Activated CD8-positive, alpha-beta memory T cell treated with anti-CD3 and anti-CD28 coated beads for 36 hours (primary cell): Measurements from ENCODE around the gene BRD3OS. TPM values are rescaled to one million over a fixed set of nuclear protein-coding genes. Genes with fewer than 3 reads are reported as not detected.

Experiments used
- CTCF ChIA-PET: fragments of 350-600 bp; sonication (Branson Sonifier 250); formaldehyde crosslinking; loops from one replicate; lab custom pipeline; 2021; ENCODE audit warnings: antibody characterized with exemption; lab: Charles Lee
- POLR2A ChIA-PET: fragments of 350-600 bp; sonication (Branson Sonifier 250); formaldehyde crosslinking; loops from one replicate; lab custom pipeline; 2021; ENCODE audit warnings: antibody characterized with exemption; lab: Charles Lee
- total RNA-seq, 2 experiments: library from RNA; stranded (reverse); gene quantifications; one replicate each; pipeline ENCODE4 v1.2.3, GENCODE V29; 2021

Gene BRD3OS
- total RNA-seq, 2 experiments from 2014 or later: 16.4 to 16.7 TPM

DNA sequence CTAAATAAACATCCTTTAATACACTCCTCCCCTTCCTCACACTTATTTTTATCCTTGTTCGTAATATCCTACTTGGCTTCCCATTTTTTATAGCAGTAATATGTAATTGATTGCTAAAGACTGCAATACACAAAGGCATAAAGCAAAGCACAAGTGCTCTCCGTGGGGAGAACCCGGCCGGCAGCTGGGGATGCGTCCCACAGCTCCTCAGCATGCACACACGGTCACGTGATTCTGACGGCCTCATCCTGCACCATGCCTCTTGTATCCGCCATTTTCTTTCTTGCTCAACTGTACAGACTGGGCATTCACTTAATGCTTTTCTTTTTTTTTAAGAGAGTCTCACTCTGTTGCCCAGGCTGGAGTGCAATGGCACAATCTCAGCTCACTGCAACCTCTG, 2.8 kb downstream of the BRD3OS start:
- ChIA-PET CTCF (interaction anchor here (1.6 kb wide), 1 partner anchor 34 kb away, joined by 8 read pairs; no protein-coding TSS in a partner anchor), POLR2A (no interaction called here)

DNA sequence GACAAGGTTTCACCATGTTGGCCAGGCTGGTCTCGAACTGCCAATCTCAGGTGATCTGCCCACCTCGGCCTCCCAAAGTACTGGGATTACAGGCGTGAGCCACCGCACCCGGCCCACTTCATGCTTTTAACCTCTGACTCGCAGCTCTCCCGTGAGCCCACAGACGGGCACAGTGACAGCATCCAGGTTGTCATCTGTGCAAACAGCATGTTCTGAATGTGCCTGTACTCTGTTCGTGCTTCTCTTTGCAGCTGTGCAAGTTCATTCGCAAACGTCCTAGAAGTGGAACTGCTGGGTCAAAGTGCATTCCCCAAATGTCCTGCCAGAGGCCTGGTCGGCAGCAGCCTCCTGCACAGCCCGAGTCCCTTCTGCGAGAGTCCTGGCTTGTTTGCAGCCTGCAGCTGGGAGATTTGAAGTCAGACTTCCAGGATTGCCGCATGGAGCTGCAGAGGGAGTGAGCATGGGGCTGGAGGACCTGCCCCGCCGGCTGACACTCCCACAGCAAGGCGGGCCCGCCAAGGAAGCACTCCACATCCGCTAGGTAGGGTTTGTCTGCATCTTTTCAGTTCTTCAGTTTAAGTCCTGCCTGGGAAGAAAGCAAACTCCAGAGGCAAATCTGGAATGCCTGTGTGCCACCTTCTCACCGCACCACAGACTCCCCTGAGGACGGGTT, 3.4 kb downstream of the BRD3OS start:
- ChIA-PET CTCF (no interaction called here), POLR2A (no interaction called here)

DNA sequence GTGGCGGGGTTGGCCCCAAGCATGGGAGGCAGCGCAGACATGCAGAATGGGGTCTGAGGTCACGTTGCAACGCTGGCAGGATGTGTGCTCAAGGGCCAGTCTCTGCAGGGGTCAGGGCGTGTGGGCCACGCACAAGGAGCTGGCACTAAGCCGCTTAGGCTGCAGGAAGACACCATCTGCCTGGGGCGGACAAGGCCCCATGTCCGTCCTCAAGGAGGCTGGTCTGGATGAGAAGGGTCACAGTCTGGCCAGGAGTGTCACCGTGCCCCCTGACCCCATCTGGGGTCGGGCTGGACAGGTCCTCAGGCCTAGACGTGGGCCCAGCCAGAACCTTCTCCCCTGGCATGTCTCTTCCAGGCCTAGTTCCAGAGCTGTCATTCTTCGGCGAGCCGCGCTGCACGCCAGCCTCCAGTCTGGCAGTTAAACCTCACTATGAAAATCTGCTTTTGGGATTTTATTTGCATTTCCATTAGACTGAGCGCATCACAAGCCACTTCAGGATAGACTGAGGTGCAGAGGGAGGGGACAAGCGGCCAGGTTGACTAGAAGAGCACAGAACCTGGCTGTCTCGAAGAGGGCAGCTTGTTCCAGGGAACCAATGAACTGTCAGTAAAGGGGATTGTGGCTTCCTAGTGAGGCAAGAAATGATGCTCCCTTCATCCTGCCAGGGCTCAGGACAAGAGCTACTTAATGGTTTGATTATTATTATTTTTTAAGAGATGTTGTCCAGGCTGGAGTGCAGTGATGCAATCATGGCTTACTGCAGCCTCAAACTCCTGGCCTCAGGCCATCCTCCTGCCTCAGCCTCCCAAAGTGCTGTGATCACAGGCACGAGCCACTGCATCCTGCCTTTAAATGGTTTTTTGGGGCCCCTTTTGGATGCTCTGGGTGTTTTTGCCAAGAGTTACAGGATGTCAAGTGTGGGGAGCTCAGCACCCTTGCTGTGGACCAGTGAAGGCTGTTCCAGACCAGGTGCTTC, 4.3 kb downstream of the BRD3OS start:
- CTCF ChIA-PET: interaction anchor here (0.7 kb wide), 1 partner anchor 78 kb away, joined by 3 read pairs; no protein-coding TSS in a partner anchor
- POLR2A ChIA-PET: no interaction called here

DNA sequence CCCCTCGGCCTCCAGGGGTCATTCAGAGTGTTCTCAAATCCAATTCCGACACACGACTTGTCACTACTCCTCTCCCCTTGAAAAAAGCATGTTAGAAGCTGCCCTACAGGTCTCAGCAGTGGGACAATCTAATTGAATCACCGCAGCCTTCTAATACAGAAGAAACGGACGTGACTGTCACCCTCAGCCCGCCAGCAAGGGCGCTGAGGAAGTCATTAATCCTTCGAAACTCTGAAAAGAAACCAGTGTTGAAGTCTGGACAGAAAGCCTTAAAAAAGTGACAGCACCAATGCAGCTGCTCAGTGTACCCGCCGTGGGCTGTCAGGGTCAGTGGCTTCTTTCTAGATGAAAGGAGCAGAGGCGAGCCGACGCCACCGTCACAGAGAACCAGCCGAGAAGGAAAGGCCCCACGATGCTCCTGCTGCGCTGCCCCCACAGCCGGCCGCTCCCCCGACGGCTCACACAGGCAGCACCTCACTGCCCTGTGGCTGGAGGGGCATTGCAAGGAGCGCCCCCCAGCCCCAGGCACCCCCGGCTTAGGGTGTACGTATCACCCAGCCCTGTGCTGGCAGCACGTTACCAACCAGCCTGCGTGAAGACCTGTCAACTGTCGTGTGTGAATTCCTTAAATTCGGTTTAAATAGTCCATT, 5.7 kb downstream of the BRD3OS start:
- POLR2A ChIA-PET: no interaction called here
- CTCF ChIA-PET: no interaction called here

DNA sequence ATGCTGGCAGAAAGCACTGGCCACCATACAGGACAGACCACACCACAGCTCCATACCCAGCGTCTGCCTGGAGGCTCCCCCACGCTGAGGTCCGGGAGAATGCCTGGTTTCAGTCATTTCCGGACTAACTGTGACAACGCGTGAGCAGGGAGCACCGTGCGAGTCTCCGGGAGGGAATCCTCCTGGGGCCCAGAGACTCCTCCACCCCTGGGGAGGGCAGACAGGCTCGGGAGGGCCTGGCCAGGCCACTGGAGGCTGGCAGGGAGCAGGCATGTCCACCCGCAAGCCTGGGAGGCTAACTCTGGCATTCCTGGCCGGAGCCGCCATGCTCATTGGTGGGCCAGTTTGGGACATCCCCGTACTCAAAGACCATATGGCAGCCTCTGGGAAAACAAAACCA, 6.5 kb downstream of the BRD3OS start:
- POLR2A ChIA-PET: no interaction called here
- CTCF ChIA-PET: no interaction called here

DNA sequence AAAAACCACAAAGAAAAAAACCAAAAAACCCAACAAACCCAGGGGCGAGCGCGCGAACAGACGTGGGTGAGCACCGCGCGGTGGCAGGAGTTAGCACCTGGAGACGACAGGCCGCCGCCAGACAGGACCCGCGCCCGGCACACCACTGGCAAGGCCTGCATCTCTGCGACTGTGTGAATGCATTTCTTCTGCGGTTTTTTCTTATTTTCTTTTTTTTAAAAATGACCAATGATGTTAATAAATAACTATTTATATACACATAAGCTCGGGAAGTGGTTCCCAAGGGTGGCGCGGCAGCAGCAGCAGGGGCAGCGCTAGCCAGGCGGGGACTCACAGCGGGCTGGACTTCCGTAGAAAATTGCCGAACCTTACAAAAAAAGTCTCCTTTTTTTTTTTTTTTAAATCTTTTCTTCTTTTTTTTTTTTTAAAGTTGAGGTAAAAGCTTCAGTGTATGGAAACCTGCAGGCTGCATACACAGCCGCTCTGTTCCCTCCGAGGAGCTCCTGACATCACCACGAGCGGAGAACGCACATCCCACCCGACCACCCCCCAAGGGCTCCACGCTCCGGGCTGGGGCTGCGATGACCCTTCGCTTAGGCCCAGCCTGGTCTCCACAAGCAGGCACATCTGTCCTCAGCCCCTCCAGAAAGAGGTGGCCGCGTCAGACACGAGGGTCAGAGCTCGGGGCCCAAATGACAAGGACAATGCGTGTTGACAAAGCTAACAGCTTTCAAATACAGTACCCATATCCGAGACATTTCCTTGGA, 7.4 kb downstream of the BRD3OS start:
- CTCF ChIA-PET: interaction anchor here (0.7 kb wide), 1 partner anchor 39 kb away, joined by 3 read pairs; no protein-coding TSS in a partner anchor
- POLR2A ChIA-PET: interaction anchor here (0.5 to 0.7 kb wide), 3 partner anchors 19 to 651 kb away, joined by 3 to 5 read pairs (median 4); no protein-coding TSS in a partner anchor

DNA sequence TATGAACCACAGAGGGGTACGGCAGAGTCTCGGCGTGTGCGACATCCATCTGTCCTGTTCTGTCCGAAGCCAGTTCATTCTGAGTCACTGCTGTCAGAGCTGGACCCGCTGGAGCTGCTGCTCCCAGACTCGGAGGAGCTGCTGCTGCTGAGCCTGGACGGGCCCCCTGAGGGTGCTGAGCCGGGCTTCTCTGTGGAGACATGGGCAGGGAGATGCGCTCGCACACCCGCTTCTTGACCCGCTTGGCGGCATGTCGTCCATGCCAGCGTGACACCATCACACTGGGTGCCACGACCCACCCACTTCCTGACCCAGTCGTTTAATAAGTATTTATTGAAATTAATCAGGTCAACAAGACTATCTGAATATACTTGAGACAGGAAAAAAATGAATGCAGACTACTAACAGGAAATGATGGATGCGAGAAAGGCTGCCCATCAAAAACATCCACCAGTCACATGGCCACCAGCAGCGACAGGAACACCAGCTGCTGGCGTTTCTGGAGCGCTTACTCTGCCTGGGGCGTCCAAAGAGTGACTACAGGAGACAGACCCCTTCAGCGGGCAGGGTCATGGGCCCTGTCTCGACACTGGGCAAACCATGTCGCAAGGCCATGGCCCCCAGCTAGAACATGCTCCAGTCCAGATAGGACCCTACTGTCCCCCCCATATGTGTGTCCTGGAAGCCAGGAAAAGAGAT, 8.4 kb downstream of the BRD3OS start:
- ChIA-PET CTCF (no interaction called here), POLR2A (interaction anchor here (0.5 kb wide), 1 partner anchor 18 kb away, joined by 3 read pairs; no protein-coding TSS in a partner anchor)

DNA sequence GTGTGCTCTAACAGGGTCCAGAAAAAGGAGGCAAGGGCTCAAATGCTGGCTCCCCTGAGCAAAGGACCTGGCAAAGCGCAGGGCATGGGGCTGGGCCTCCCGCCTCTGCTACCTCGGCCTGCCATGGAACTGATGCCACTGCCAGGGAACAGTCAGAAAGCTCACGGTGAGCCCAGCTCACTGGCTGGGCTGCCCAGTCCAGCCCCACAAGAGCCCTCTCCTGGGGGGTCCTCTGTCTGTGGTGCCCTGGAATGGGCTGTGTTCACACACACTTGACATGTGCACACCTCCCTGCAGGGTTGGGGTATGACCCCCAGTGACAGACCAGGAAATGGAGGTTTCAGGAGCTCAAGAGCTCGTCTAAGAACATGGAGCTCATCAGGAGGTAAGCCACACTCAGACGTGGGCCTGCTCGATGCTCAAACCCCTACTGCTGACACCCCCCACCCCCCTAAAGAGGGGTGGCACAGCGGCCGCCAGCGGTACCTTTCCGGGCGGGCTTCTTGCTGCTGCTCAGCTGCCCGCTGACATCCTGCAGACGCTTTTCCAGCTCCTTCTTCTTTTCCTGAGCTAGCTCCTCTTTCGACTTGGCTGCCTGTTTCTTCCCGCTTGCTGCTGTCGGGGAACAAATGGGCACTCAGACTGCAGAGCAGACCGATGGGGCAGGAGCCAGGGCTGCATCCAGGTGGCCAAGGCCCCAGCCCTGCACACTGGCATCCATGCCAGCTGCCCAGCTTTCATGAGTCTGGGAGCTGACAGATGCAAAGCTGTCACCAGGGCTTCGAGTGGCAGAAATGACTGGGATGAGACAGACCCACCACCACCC, 9.1 kb downstream of the BRD3OS start:
- CTCF ChIA-PET: no interaction called here

DNA sequence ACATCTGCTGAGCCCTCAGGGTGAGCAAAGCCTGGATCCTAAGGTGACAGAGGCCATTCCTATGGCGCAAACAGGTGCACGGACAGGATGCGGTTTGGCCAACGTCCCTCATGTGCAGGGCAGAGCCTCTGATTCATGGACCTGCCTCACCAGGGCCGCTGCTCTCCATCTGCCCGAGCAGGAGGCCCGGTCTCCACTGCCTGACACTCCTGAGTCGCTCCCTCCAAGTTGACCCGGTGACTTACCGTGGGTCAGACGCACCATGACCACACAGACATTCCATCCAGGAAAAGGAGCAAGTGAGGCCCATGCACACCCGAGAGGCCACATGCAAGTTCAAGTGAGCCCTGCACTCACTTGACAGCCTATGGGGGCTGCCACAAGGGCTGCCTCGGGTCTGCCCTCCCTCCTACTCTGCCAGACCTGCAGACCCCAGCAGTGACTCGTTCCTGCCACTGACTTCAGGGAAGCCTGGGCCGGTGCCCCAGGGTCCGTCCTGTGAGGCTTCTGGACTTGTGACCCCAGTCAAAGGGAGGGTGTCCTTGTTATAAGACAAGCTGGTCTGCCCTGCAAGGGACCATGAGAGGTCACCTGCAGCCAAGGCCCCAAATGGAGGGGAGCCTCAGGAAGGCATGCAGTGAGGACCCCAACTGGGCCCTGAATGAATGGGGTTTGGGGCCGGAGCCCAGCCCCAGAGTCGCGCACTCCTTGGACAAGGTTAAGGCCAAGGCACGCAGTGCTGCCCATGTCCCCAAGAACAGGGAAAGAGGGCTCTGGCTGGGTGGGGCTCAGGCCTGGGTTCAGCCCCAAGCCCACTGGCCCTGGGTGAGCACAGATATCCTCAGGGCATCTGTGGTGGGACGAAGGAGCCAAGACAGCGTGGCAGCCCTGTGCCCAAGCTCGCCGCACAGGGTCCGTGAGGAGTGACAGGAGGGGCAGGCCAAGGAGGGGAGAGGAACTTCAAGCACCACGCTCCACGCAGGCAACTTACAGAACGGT, 10.1 kb downstream of the BRD3OS start:
- ChIA-PET CTCF (no interaction called here), POLR2A (no interaction called here)

More for the DNA sequence above, 9.1 kb downstream of the BRD3OS start:
- POLR2A ChIA-PET: no interaction called here

DNA sequence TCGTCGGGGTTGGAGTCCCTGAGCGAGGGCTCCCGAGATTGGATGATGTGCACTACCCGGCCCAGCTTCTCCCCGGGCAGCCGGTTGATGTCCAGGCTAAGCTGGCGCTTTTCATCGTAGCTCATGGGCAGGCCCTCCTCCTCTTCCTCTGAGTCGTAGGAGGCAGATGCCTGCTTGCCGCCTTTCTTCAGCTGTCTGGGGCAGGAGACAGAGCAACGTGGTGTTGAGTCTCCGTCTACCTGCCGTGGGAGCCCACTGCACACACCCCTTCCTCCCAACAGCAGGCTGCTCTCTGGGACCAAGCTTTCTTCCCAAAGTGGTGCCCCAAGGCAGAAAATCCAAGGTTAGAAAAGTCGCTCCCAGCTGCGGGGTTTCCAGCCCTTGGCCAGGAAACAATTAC, 10.8 kb downstream of the BRD3OS start:
- POLR2A ChIA-PET: no interaction called here
- CTCF ChIA-PET: no interaction called here

DNA sequence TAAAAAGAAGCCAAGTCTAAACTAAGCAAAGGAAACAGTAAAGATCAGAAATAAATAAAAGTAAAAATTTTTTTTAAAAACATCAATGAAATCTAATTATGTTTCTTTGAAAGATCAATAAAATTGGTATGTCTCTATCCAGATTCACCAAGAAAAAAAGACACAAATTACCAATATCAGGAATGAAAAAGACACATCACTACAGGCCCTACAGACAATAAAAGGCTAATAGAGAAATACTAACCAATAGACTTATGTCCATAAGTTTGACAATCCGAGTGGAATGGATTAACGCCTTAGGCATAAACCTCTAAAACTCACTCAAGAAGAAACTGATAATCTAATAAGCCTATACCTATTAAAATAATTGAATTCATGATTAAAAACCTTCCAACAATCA, 12.4 kb downstream of the BRD3OS start:
- ChIA-PET CTCF (no interaction called here), POLR2A (no interaction called here)

DNA sequence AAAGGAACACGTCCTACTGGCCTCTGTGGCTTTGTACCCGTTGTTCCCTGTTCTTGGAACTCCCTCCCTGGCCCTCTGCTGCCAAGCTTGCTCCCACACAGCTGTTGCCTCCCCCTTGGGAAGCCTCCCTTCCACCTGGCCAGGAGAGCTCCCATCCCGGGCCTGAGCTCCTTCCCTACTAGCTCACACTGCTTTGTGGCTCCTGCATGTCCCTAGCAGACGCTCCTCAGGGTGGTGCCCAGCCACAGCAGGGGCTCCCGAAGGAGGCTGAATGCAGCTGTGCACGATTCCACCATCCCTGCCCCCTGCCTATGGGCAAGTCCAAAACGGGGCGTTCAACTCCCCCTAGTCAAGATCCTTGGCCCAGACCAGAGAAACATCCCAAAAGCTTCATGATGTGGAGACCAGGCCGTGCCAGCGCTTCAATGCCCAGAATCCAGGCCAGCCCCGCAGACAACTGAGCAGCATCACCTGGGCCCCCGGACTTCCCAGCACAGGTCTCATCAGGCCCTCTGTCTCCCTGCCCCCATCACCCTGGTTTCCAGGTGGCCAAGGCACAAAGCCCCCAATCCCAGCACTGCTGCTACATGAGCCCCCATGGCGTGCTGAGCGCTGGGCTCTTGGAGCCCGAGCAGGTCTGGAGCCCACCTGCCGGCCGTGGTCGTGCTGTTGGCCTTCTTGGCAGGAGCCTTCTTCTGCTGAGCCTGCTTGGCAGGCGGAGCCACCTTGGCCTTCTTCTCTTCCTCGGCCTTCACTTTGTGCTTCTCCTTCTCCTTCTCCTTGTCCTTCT, 14.3 kb downstream of the BRD3OS start:
- ChIA-PET CTCF (interaction anchor here (1.2 kb wide), 1 partner anchor 60 kb away, joined by 3 read pairs; no protein-coding TSS in a partner anchor), POLR2A (interaction anchor here (0.6 kb wide), 1 partner anchor 204 kb away, joined by 4 read pairs; no protein-coding TSS in a partner anchor)

DNA sequence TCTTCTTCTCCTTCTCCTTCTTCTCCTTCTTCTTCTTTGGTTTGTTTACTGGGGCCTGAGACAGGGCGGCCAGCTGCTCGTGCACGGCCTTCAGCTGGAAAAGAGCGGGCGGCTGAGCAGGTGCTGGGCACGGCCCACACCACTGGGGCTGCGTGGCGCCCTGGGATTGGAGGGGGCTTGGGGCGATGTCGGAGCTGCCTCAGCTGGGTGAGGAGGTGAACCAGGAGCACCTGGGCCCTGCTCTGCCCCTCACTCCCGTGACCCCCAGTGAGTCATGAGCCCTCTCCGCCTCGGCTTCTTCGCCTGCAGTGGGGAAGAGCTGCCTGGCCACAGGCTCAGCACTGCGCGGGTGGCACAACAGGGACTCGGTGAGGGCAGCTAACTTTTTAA, 14.9 kb downstream of the BRD3OS start:
- POLR2A ChIA-PET: no interaction called here
- CTCF ChIA-PET: no interaction called here

DNA sequence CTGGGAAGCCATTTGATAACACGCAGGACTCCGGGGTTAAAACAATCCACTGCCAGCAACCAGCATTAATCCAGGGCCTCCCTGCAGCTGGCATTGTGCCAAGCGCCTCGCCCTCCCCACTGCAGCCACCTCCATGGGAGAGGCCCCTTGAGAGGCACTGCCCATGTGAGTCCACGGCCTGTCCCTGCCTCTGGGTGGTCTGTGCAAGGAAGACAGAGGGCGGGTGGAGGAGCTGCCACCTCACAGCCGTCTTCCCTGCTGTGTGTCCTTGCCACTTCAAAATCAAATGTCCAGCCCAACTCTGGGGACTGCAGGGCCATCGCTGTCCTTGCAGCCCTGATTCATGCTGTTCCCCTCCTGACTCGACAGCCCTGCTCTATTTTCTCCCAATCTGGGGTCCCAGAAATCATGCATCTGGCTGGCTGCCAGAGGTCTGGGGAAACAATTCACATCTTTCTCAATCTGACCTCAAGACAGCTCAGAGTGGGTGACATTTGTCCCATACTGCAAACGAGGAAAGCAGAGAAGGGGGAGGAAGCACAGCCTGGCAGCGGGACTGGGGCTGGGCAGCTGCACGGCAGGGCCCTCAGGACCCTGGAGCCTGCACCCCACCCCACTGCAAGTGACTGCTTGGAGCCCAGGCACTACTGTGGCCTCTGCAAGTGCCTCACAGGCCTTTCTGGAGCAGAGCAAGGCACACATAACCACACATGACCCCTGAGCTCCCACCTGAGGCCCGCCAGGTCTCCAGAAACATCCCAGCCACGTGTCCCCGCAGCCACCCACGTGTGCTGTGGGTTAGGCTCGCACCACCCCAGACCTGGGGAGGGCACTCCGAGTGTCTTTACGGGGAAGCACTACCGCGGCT, 15.7 kb downstream of the BRD3OS start:
- CTCF ChIA-PET: interaction anchor here (0.6 kb wide), 1 partner anchor 50 kb away, joined by 5 read pairs; no protein-coding TSS in a partner anchor
- POLR2A ChIA-PET: no interaction called here

DNA sequence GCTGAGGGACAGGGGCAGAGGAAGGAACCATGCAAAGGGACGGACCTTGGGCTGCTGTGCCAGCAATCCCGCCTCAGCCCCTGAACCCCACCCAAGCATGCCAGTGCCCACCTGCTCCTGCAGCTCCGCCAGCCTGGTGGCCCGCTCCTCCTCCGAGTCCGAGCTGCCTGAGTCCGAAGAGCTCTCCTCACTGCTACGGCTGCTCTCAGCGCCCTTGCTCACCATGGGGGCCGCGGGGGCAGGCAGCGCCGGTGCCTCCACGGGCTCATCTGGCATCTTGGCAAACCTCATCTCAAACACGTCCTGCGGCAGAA, 16.3 kb downstream of the BRD3OS start:
- ChIA-PET POLR2A (no interaction called here), CTCF (no interaction called here)
